Tibial nerve (tissue), 4 donors: ENCODE data around the gene OGFOD3. TPM values are rescaled to one million over a fixed set of nuclear protein-coding genes. Genes with fewer than 3 reads are reported as not detected.

Source experiments
- DNase-seq, 2 donors: peaks; one replicate each; pipeline ENCODE4 v3.0.0-alpha.2; 2019; ENCODE audit warnings: low spot score in 2 of 2
- H3K27ac ChIP-seq, 4 donors: fragments of 200-600 bp; sonication (generic) in 3 of 4; one replicate each; pipeline ENCODE4 v1.5.1; 2017 to 2019; ENCODE audit warnings: mild to moderate bottlenecking in 1 of 4
- H3K27me3 ChIP-seq, 2 donors: fragments of 200-600 bp; sonication (generic) in 1 of 2; one replicate each; pipeline versions ENCODE4 v1.5.1 to v1.6.0; 2017 to 2019
- H3K36me3 ChIP-seq, 3 donors: fragments of 200-600 bp; sonication (generic); one replicate each; pipeline ENCODE4 v1.5.1; 2018 to 2019
- H3K4me1 ChIP-seq, 4 donors: fragments of 200-600 bp; sonication (generic) in 3 of 4; one replicate each; pipeline ENCODE4 v1.5.1; 2017 to 2019
- H3K4me3 ChIP-seq, 4 donors: fragments of 200-600 bp; sonication (generic) in 3 of 4; one replicate each; pipeline ENCODE4 v1.5.1; 2017 to 2019; ENCODE audit warnings: mild to moderate bottlenecking in 1 of 4, moderate library complexity in 1 of 4
- H3K9me3 ChIP-seq, 4 donors: fragments of 200-600 bp; sonication (generic) in 3 of 4; one replicate each; pipeline ENCODE4 v1.5.1; 2017 to 2019
- EP300 ChIP-seq, 2 donors: sonication (generic); formaldehyde crosslinking; IDR thresholded peaks; one replicate each; pipeline ENCODE4 v1.6.1; 2017; ENCODE audit warnings: antibody characterized with exemption in 2 of 2, mild to moderate bottlenecking in 1 of 2
- POLR2A ChIP-seq, 2 donors: fragments of 450-650 bp; IDR thresholded peaks; one replicate each; pipeline ENCODE4 v1.6.1; 2017; ENCODE audit warnings: antibody characterized with exemption in 2 of 2, mild to moderate bottlenecking in 2 of 2, moderate library complexity in 2 of 2
- WGBS, 2 donors: methylation state at CpG; one replicate each; pipeline ENCODE4 v1.1.5; 2018; 5-methylcytosine and 5-hydroxymethylcytosine counted together
- total RNA-seq, 4 donors: library from RNA; depleted of rRNA; stranded (reverse); fragments of >200 nt; gene quantifications; one replicate each; pipeline ENCODE4 v1.1.0, GENCODE V29; 2016
- TF ChIP-seq, protein P1 (sequence below), 5 experiments: fragments of 200-600 bp in 3 of 5; fragments of 450-650 bp in 2 of 5; sonication (generic) in 3 of 5; IDR thresholded peaks; one replicate each; pipeline ENCODE4 v1.5.1; 2016 to 2019; ENCODE audit warnings: antibody characterized with exemption in 5 of 5, mild to moderate bottlenecking in 3 of 5, moderate library complexity in 2 of 5

OGFOD3 gene
- total RNA-seq, 4 donors from 2014 or later = 23.7 to 51.6 (median 40.7) TPM

DNA sequence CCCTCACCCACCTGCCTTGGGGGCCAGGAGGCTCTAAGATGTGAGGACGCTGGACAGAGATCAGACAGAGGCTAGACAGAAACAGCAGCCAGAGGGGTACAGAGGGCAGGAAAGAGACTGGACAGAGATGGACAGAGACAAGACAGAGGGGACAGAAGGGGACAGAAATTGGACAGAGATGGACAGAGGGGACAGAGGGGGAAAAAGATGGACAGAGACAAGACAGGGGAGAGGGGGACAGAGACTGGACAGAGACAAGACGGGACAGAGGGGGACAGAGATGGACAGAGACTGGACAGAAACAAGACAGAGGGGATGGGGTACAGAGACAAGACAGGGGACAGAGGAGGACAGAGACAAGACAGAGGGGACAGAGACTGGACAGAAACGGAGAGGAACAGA is 30.7 kb downstream of the OGFOD3 start:
- WGBS, 2 donors = 55 to 61% methylated on average over 3 of the region's 3 CpGs
- H3K9me3 ChIP-seq = no peaks in the 10 kb centered on the region
- no peak overlapping the region for H3K27ac ChIP-seq
- TF ChIP-seq EP300 (IDR thresholded peaks at IDR 0.05) = no peak
- TF ChIP-seq, protein P1, sequence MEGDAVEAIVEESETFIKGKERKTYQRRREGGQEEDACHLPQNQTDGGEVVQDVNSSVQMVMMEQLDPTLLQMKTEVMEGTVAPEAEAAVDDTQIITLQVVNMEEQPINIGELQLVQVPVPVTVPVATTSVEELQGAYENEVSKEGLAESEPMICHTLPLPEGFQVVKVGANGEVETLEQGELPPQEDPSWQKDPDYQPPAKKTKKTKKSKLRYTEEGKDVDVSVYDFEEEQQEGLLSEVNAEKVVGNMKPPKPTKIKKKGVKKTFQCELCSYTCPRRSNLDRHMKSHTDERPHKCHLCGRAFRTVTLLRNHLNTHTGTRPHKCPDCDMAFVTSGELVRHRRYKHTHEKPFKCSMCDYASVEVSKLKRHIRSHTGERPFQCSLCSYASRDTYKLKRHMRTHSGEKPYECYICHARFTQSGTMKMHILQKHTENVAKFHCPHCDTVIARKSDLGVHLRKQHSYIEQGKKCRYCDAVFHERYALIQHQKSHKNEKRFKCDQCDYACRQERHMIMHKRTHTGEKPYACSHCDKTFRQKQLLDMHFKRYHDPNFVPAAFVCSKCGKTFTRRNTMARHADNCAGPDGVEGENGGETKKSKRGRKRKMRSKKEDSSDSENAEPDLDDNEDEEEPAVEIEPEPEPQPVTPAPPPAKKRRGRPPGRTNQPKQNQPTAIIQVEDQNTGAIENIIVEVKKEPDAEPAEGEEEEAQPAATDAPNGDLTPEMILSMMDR (IDR thresholded peaks at IDR 0.05) = no peak
- no peak for TF ChIP-seq POLR2A (IDR thresholded peaks at IDR 0.05)
- peaks cover 0 to 36% (median 5%) of the 10 kb centered on the region in 4 donors for H3K4me1 ChIP-seq
- H3K27me3 ChIP-seq = peaks cover 0 to 42% of the 10 kb centered on the region in 2 donors
- H3K4me3 ChIP-seq = no peak overlapping the region
- DNase-seq = no peak
- H3K36me3 ChIP-seq = peaks cover 0 to 29% (median 0%) of the 10 kb centered on the region in 3 donors

DNA sequence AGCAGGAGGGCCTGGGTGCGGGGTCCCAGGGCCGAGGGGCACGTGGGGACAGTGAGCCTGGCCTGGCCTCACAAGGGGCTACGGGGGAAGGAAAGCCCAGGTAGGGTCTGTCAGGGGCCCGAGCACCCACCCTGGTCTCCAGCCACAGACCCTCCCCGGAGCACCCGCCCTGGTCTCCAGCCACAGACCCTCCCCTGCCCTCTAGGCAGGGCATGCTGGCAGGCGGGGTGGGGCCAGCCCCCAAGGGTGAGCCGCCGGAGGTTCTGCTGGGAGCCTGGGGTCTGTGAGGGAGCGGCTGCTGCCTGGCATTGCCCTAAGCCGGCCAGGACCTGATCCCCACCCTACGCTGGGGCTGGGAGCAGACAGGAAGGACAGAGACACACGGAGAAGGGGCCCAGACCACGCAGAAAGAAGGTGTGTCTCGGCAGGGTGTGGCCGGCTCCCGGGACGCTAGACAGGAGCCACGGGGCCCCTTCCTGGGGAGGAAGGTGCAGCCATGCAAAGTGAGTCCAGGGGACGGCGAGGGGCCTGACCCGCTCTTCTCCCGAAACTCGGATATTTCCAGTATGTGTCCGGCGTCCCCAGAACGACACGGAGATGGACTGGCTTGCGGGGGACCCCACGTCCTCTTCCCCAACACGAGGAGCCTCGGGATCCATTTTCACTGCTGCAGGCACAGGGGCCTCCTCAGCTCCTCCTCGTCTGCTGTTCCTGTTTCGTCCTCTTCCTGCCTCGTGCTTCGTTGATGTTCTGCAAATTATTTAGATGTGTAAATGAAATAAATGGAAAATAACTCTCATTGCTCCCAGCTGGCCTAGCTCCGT is 31.3 kb downstream of the OGFOD3 start:
- Histone ChIP-seq H3K9me3 (no peaks in the 10 kb centered on the region), H3K4me1 (peaks cover 0 to 36% (median 5%) of the 10 kb centered on the region in 4 donors), H3K27ac (peak overlapping the region in 1 of 4 donors; percentile 0), H3K4me3 (no peak overlapping the region), H3K36me3 (peaks cover 0 to 23% (median 0%) of the 10 kb centered on the region in 3 donors), H3K27me3 (peaks cover 0 to 45% of the 10 kb centered on the region in 2 donors)
- no peak for DNase-seq
- no peak for TF ChIP-seq EP300 (IDR thresholded peaks at IDR 0.05)
- TF ChIP-seq, protein P1 (IDR thresholded peaks at IDR 0.05) = no peak
- TF ChIP-seq POLR2A (IDR thresholded peaks at IDR 0.05) = no peak
- WGBS, 2 donors = 53 to 57% methylated on average over 35 to 36 of the region's 38 CpGs

DNA sequence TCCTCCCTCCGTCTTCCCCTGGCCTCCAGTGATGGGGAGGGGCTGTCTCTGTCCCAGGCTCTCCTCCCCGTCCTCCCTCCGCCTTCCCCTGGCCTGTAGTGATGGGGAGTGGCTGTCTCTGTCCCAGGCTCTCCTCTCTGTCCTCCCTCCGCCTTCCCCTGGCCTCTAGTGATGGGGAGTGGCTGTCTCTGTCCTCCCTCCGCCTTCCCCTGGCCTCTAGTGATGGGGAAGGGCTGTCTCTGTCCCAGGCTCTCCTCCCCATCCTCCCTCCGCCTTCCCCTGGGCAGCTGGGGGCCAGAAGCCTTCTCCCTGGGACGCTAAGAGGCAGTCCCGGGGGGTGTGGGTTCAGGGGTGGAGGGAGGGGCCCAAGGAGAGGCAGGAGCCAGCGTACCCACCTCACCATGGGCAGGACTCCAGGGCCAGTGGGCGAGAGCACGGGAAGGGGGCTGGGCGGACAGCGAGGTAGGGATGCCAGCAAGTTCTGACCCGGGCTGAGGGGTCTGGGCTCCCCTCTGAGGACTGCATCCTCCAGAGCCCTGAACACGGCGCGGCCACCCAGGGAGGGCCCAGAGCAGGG is 32.0 kb downstream of the OGFOD3 start:
- no peak for DNase-seq
- H3K27me3 ChIP-seq = peaks cover 0 to 45% of the 10 kb centered on the region in 2 donors
- no peak for TF ChIP-seq EP300 (IDR thresholded peaks at IDR 0.05)
- TF ChIP-seq, protein P1 (IDR thresholded peaks at IDR 0.05) = no peak

DNA sequence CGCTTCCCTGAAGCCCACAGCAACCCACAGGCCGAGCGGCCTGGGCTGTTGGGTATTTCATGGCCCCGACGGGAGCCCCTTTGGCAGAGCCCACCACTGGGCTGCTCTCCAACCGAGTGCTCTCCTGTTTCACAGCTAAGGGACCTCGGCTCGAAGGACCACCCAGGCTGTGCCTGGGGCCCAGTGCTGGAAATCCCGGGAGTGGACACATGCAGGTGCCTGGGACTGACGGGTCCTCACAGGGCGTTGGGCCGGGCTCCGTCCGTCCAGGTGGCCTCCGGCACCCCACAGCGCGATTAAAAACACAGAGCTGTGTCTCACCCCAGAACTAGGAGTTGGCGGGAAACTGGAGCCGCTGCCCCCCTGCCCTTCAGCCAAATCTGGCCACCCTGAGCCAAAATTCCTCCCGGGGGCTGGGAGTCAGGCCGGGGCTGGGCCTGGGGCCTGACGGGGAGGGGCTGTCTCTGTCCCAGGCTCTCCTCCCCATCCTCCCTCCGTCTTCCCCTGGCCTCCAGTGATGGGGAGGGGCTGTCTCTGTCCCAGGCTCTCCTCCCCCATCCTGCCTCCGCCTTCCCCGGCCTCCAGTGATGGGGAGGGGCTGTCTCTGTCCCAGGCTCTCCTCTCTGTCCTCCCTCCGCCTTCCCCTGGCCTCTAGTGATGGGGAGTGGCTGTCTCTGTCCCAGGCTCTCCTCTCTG is 32.7 kb downstream of the OGFOD3 start:
- peaks cover 0 to 10% (median 0%) of the 10 kb centered on the region in 3 donors for H3K36me3 ChIP-seq
- H3K27me3 ChIP-seq = peaks cover 0 to 45% of the 10 kb centered on the region in 2 donors
- H3K27ac ChIP-seq = peak overlapping the region in 1 of 4 donors; percentile 46
- DNase-seq = no peak
- H3K9me3 ChIP-seq = no peaks in the 10 kb centered on the region
- H3K4me1 ChIP-seq = peaks cover 0 to 39% (median 5%) of the 10 kb centered on the region in 4 donors
- H3K4me3 ChIP-seq = no peak overlapping the region
- 7 to 18% methylated on average over 2 to 17 of the region's 26 CpGs for WGBS, 2 donors
- no peak for TF ChIP-seq POLR2A (IDR thresholded peaks at IDR 0.05)
- TF ChIP-seq EP300 (IDR thresholded peaks at IDR 0.05) = no peak
- TF ChIP-seq, protein P1 (IDR thresholded peaks at IDR 0.05) = no peak

More for the DNA sequence above, 32.0 kb downstream of the OGFOD3 start:
- Histone ChIP-seq H3K4me1 (peaks cover 0 to 39% (median 5%) of the 10 kb centered on the region in 4 donors), H3K27ac (peak overlapping the region in 1 of 4 donors; percentile 0), H3K4me3 (no peak overlapping the region), H3K36me3 (peaks cover 0 to 15% (median 0%) of the 10 kb centered on the region in 3 donors), H3K9me3 (no peaks in the 10 kb centered on the region)
- WGBS, 2 donors = 39 to 40% methylated on average over 6 to 14 of the region's 17 CpGs
